Transverse colon (tissue), 4 donors: Measurements from ENCODE around the gene SPG7.

Experiments
- CTCF ChIP-seq, 5 experiments: fragments of 200-600 bp in 3 of 5; fragments of 450-650 bp in 2 of 5; sonication (generic) in 3 of 5; IDR thresholded peaks; 1 replicate in 2 of 5; 2 replicates in 3 of 5; pipeline ENCODE4 v1.5.1; 2016 to 2017; ENCODE audit warnings: antibody characterized with exemption in 5 of 5, inconsistent platforms in 3 of 5, mild to moderate bottlenecking in 2 of 5, moderate library complexity in 1 of 5
- EP300 ChIP-seq: sonication (generic); formaldehyde crosslinking; IDR thresholded peaks from one replicate; pipeline ENCODE4 v1.6.1; 2017; ENCODE audit warnings: antibody characterized with exemption, low read depth
- POLR2A ChIP-seq: fragments of 450-650 bp; IDR thresholded peaks from one replicate; pipeline ENCODE4 v1.6.1; 2016; ENCODE audit warnings: antibody characterized with exemption, mild to moderate bottlenecking, moderate library complexity
- POLR2AphosphoS5 ChIP-seq, 3 donors: sonication (generic); formaldehyde crosslinking; IDR thresholded peaks; one replicate each; pipeline ENCODE4 v1.6.1; 2016; ENCODE audit warnings: antibody characterized with exemption in 3 of 3

- no peak for TF ChIP-seq CTCF (IDR thresholded peaks at IDR 0.05)
- peak; percentile 97 for TF ChIP-seq POLR2A
- TF ChIP-seq POLR2AphosphoS5 (IDR thresholded peaks at IDR 0.05) = peak; percentile 93 to 97 (median 96)
- peak; percentile 63 for TF ChIP-seq EP300
These were observed 2.7 kb upstream of the SPG7 start for GRCh38 chr16:89505204-89506112.
